Myometrial cell (primary cell): ENCODE measurements around the gene KRTAP20-1. TPM values are rescaled to one million over a fixed set of nuclear protein-coding genes. Genes with fewer than 3 reads are reported as not detected.

ENCODE experiments used
- total RNA-seq: library from RNA; depleted of rRNA; stranded (reverse); fragments of >200 nt; gene quantifications from 2 replicates; pipeline ENCODE4 v1.2.3, GENCODE V29; 2015

Gene KRTAP20-1, protein sequence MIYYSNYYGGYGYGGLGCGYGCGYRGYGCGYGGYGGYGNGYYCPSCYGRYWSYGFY
- total RNA-seq = not detected in 2 replicates

DNA sequence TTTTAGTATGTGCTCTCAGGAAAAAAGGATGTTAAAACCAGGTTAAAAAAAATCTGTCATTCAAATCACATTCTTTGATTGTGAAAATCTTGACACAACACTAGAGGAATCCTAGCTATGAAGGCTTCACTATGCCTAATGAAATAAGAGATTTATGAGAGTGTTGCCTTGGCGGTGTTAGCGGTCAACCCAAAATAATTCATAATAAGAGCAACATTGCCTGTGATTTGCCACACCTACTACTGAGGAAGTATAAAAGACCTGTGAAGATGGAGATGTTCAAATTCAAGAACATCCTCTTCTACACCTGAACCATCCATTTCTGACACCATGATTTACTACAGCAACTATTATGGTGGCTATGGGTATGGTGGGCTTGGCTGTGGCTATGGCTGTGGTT, at the start of gene KRTAP20-1:
Gene KRTAP20-1 (plus strand): TSS at position 301 of the 400 bp plus-strand sequence. CDS start 30 bp downstream, at position 331.

DNA sequence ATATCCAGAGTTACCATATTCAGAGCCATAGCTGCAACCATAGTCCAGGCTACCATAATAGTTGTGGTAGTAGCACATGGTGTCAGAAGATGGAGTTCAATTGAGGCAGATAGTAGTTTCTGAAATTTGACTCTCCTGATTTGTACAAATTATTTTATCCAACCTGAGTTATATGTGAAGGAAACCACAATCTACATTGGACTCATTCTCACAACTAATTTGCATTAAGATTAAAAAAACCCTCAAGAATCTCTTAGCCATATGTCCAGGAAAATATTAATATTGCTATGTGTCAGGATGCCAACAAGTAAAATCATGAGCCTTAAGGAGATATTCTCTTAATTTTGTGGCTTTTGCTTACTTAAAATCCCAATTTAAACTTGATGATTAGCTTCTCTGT, 25.9 kb upstream of the KRTAP20-1 start, which contains the start of gene KRTAP22-2:
Gene KRTAP22-2 (minus strand): TSS at position 101 of the 400 bp plus-strand sequence.

DNA sequence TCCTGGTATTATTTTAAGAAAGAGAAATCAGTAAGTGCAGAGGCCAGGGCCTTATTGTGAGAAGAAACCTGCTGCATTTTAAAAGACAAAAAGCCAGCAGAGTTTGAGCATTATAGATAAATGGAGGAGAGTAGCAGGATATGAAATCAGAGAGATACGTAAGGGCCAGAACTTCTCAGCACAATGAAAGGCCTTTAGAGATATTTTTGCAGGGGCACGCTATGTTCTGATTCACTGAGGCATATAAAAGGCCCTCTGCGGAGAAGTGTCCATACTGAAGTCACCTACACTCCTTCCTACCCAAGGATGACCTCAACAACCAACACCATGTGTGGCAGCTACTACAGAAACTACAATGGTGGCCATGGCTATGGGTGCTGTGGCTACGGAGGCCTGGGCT, 24.1 kb upstream of the KRTAP20-1 start, which contains the start of gene KRTAP6-3:
Gene KRTAP6-3 (plus strand): TSS at position 301 of the 400 bp plus-strand sequence. CDS start 6 bp downstream, at position 307.

DNA sequence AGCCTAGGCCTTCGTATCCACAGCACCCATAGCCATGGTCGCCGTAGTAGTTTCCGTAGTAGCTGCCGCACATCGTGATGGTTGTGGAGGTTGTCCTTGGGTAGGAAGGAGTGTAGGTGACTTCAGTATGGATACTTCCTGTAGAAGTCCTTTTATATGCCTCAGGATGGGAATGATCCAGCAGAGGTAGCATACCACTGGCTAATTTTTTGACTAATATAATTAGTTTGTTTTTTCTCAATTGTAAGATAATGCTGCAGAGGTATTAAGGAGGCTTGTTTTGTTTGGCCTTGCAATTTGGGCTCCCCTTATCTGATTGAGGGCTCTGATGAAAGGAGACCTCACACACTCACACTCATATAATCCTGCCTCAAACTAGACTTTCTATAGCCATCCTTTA, 17.4 kb upstream of the KRTAP20-1 start, which contains the start of gene KRTAP6-2:
Gene KRTAP6-2 (minus strand): TSS at position 101 of the 400 bp plus-strand sequence. CDS start 28 bp downstream, at position 73.

DNA sequence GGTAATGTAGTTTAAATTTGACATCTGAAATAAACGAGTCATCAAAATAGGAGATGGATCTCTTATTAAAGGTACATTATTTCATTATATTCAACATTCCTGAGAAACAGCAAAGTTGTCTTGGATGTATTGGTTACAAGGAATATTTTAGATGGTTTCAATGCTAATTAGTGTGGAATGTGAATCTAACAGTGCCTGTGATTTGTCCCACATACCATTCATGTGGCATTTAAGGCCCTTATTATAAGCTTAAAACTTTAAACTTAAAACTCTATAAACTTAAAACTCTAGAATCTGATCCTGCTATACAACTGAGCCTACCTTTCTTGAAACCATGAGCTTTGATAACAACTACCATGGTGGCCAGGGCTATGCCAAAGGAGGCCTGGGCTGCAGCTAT, 15.4 kb upstream of the KRTAP20-1 start, which contains the start of gene KRTAP22-1:
Gene KRTAP22-1 (plus strand): TSS at position 301 of the 400 bp plus-strand sequence.

DNA sequence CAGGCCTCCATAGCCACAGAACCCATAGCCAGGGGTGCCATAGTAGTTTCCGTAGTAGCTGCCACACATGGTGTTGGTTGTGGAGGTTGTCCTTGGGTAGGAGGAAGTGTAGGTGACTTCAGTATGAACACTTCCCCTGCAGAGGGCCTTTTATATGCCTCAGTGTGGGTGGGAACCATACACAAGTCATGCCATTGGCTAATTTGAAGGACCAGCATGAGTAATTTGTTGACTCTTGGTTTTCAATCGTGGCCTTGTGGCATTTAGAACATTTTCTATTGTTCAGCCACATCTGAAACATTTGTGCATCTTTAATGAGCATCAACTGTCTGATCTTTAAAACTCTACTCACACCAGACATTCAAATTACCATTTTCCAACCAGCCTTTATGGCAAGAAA, 2.4 kb upstream of the KRTAP20-1 start, which contains the start of gene KRTAP6-1:
Gene KRTAP6-1 (minus strand): TSS at position 95 of the 400 bp plus-strand sequence. CDS start 26 bp downstream, at position 69.

DNA sequence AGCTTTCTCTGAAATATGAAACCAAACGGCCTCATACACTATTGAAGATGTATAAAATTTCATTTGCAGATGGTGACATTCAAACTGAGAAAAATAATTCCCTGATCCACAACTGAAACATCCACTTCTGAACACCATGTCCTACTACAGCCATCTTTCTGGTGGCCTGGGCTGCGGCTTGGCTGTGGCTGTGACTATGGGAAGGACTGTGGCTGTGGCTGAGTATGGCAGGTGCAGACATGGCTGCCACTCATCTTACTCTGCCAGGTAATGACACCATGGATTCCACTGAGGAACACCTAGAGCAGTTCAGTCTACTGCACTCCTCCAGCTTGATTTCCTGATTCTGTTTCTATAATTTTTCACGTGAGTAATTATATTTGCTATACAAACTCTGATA, 4.3 kb downstream of the KRTAP20-1 start, which contains the start of gene KRTAP20-4:
Gene KRTAP20-4 (plus strand): TSS at position 106 of the 400 bp plus-strand sequence.

DNA sequence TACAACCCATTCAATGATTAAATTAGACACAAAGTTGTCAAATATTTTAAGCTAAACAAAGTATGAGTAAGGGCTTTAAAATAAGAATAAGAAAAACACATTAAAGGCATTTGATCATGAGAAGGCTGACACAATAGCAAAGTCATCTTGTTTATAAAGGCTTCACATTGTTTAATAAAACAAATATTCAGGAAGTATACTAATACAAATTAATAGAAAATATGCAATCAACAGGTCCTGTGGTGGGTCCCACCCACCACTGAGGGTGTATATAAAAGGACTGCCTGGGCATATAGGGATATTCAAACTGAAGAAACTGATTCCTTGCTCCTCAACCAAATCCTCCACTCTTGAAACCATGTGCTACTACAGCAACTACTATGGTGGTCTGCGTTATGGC, 18.7 kb downstream of the KRTAP20-1 start, which contains the start of gene KRTAP20-2:
Gene KRTAP20-2 (plus strand): TSS at position 301 of the 400 bp plus-strand sequence. CDS start 58 bp downstream, at position 359.

DNA sequence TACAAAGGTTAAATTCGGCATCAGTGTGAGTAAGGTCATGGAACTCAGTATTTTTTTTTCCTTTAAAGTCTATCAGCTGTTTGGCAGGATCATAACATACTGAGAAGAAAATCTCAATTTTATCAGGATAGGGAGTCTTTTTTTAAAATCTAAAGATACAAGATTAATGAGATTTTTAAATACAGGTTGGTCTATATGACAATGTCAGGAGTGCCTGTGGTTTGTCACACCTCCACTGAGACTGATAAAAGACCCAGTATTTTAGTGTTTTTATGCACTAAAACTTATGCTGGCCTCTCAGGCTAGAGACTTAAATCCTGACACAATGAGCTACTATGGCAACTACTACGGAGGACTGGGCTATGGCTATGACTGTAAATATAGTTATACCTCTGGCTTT, 26.3 kb downstream of the KRTAP20-1 start, which contains the start of gene KRTAP20-3:
Gene KRTAP20-3 (plus strand): TSS at position 301 of the 400 bp plus-strand sequence.

Other genes with a start within 250 kb of the KRTAP20-1 start
- gene KRTAP13-2, start 244.2 kb upstream of the KRTAP20-1 start, total RNA-seq = not detected in 2 replicates
- not detected in 2 replicates for gene KRTAP13-1, start 220.4 kb upstream of the KRTAP20-1 start, total RNA-seq
- gene KRTAP13-3, start 190.5 kb upstream of the KRTAP20-1 start, total RNA-seq = not detected in 2 replicates
- not detected in 2 replicates for gene KRTAP13-4, start 186.2 kb upstream of the KRTAP20-1 start, total RNA-seq
- gene KRTAP15-1, start 176.2 kb upstream of the KRTAP20-1 start, total RNA-seq = not detected in 2 replicates
- not detected in 2 replicates for gene KRTAP19-1, start 136.1 kb upstream of the KRTAP20-1 start, total RNA-seq
- gene KRTAP19-2, start 129.0 kb upstream of the KRTAP20-1 start, total RNA-seq = not detected in 2 replicates
- gene KRTAP19-3, start 124.4 kb upstream of the KRTAP20-1 start, total RNA-seq = not detected in 2 replicates
- gene KRTAP19-4, start 119.3 kb upstream of the KRTAP20-1 start, total RNA-seq = not detected in 2 replicates
- gene KRTAP19-5, start 114.3 kb upstream of the KRTAP20-1 start, total RNA-seq = not detected in 2 replicates
- not detected in 2 replicates for gene KRTAP19-6, start 74.6 kb upstream of the KRTAP20-1 start, total RNA-seq
- not detected in 2 replicates for gene KRTAP19-7, start 55.1 kb upstream of the KRTAP20-1 start, total RNA-seq
- not detected in 2 replicates for gene KRTAP22-2, start 26.0 kb upstream of the KRTAP20-1 start, total RNA-seq
- not detected in 2 replicates for gene KRTAP6-3, start 24.0 kb upstream of the KRTAP20-1 start, total RNA-seq
- gene KRTAP6-2, start 17.5 kb upstream of the KRTAP20-1 start, total RNA-seq = not detected in 2 replicates
- gene KRTAP22-1, start 15.3 kb upstream of the KRTAP20-1 start, total RNA-seq = not detected in 2 replicates
- gene KRTAP6-1, start 2.5 kb upstream of the KRTAP20-1 start, total RNA-seq = not detected in 2 replicates
- not detected in 2 replicates for gene KRTAP20-4, start 4.2 kb downstream of the KRTAP20-1 start, total RNA-seq
- gene KRTAP20-2, start 18.8 kb downstream of the KRTAP20-1 start, total RNA-seq = not detected in 2 replicates
- not detected in 2 replicates for gene KRTAP20-3, start 26.4 kb downstream of the KRTAP20-1 start, total RNA-seq
- gene KRTAP21-3, start 102.4 kb downstream of the KRTAP20-1 start, total RNA-seq = not detected in 2 replicates
- not detected in 2 replicates for gene KRTAP21-2, start 130.8 kb downstream of the KRTAP20-1 start, total RNA-seq
- gene KRTAP21-1, start 139.0 kb downstream of the KRTAP20-1 start, total RNA-seq = not detected in 2 replicates
- not detected in 2 replicates for gene KRTAP8-1, start 196.8 kb downstream of the KRTAP20-1 start, total RNA-seq
- not detected in 2 replicates for gene KRTAP7-1, start 213.3 kb downstream of the KRTAP20-1 start, total RNA-seq